Peyer's patch (tissue), 4 donors: ENCODE measurements around the gene TCTN1. TPM values are rescaled to one million over a fixed set of nuclear protein-coding genes. Genes with fewer than 3 reads are reported as not detected.

Experiments used
- DNase-seq, 3 donors: peaks; one replicate each; pipeline ENCODE4 v3.0.0-alpha.2; 2017 to 2019
- H3K27ac ChIP-seq, 4 donors: fragments of 200-600 bp; sonication (generic); one replicate each; pipeline ENCODE4 v1.5.1; 2016 to 2019
- H3K27me3 ChIP-seq, 2 donors: fragments of 200-600 bp; sonication (generic); one replicate each; pipeline ENCODE4 v1.5.1; 2019
- H3K36me3 ChIP-seq, 3 donors: fragments of 200-600 bp; sonication (generic); one replicate each; pipeline ENCODE4 v1.5.1; 2016 to 2019
- H3K4me1 ChIP-seq, 4 donors: fragments of 200-600 bp; sonication (generic); one replicate each; pipeline ENCODE4 v1.5.1; 2016 to 2019
- H3K4me3 ChIP-seq, 4 donors: fragments of 200-600 bp; sonication (generic); 1 replicate in 3 of 4; 2 replicates in 1 of 4; pipeline ENCODE4 v1.5.1; 2016 to 2019; ENCODE audit warnings: mild to moderate bottlenecking in 1 of 4
- H3K9me3 ChIP-seq, 4 donors: fragments of 200-600 bp; sonication (generic); one replicate each; pipeline ENCODE4 v1.5.1; 2016 to 2019; ENCODE audit warnings: mild to moderate bottlenecking in 1 of 4
- POLR2A ChIP-seq, 2 donors: fragments of 450-650 bp; IDR thresholded peaks; one replicate each; pipeline ENCODE4 v1.5.1; 2017; ENCODE audit warnings: antibody characterized with exemption in 2 of 2, mild to moderate bottlenecking in 2 of 2, moderate library complexity in 2 of 2
- total RNA-seq, 4 donors: library from RNA; depleted of rRNA; stranded (reverse); fragments of >200 nt; gene quantifications; one replicate each; pipeline ENCODE4 v1.1.0, GENCODE V29; 2016
- TF ChIP-seq, protein P1 (sequence below), 6 experiments: fragments of 450-650 bp in 4 of 6; fragments of 200-600 bp in 2 of 6; sonication (generic) in 1 of 6; IDR thresholded peaks; one replicate each; pipeline ENCODE4 v1.5.1; 2017 to 2019; ENCODE audit warnings: antibody characterized with exemption in 6 of 6, mild to moderate bottlenecking in 3 of 6, moderate library complexity in 1 of 6

TCTN1 gene
- total RNA-seq, 4 donors from 2014 or later = 9.1 to 53.6 (median 9.7) TPM

DNA sequence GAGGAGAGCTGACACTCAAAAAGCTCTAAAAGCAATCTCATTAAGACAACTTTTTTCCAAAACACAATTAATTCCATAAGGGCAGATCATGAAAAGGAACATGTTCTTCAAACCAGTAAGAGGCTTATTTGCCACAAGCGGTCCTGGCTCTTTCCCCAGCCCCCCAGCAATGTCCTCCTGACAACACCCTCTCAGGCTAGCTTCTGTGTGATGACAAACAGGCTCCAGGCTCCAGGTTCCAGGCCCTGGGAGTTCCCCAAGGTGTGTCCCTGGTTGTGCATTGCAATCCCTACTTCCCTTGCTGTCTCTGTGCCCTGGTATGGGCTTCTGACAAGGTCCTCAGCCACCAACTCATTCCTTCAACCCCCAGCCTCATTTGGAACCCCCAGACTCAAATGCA lies 66.1 kb downstream of the TCTN1 start:
- Histone ChIP-seq H3K27ac (peak overlapping the region in 1 of 4 donors; percentile 31), H3K27me3 (no peaks in the 10 kb centered on the region), H3K36me3 (no peaks in the 10 kb centered on the region), H3K4me3 (no peak overlapping the region), H3K9me3 (no peaks in the 10 kb centered on the region), H3K4me1 (peaks cover 0 to 20% (median 5%) of the 10 kb centered on the region in 4 donors)
- DNase-seq = no peak
- TF ChIP-seq POLR2A (IDR thresholded peaks at IDR 0.05) = no peak
- TF ChIP-seq, protein P1, sequence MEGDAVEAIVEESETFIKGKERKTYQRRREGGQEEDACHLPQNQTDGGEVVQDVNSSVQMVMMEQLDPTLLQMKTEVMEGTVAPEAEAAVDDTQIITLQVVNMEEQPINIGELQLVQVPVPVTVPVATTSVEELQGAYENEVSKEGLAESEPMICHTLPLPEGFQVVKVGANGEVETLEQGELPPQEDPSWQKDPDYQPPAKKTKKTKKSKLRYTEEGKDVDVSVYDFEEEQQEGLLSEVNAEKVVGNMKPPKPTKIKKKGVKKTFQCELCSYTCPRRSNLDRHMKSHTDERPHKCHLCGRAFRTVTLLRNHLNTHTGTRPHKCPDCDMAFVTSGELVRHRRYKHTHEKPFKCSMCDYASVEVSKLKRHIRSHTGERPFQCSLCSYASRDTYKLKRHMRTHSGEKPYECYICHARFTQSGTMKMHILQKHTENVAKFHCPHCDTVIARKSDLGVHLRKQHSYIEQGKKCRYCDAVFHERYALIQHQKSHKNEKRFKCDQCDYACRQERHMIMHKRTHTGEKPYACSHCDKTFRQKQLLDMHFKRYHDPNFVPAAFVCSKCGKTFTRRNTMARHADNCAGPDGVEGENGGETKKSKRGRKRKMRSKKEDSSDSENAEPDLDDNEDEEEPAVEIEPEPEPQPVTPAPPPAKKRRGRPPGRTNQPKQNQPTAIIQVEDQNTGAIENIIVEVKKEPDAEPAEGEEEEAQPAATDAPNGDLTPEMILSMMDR (IDR thresholded peaks at IDR 0.05) = no peak

DNA sequence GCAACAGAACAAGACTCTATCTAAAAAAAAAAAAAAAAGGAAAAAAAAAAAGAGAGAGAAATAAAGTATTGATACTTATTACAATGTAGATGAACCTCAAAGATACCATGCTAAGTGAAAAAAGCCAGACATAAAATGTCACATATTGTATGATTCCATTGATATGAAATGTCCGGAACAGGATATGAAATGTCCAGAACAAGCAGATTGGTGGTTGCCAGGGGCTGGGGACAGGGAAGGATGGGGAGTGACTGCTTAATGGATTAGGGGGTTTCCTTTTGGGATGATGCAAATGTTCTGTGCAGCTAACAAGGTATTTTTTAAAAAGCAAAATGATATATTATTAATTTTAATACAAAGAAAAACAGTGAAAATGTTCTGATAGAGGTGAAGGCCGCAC lies 70.0 kb downstream of the TCTN1 start:
- TF ChIP-seq, protein P1 (IDR thresholded peaks at IDR 0.05) = no peak
- no peak for TF ChIP-seq POLR2A (IDR thresholded peaks at IDR 0.05)
- Histone ChIP-seq H3K4me1 (peaks cover 0 to 14% (median 7%) of the 10 kb centered on the region in 4 donors), H3K27ac (no peak overlapping the region), H3K36me3 (no peaks in the 10 kb centered on the region), H3K9me3 (no peaks in the 10 kb centered on the region), H3K27me3 (no peaks in the 10 kb centered on the region), H3K4me3 (no peak overlapping the region)
- no peak for DNase-seq

DNA sequence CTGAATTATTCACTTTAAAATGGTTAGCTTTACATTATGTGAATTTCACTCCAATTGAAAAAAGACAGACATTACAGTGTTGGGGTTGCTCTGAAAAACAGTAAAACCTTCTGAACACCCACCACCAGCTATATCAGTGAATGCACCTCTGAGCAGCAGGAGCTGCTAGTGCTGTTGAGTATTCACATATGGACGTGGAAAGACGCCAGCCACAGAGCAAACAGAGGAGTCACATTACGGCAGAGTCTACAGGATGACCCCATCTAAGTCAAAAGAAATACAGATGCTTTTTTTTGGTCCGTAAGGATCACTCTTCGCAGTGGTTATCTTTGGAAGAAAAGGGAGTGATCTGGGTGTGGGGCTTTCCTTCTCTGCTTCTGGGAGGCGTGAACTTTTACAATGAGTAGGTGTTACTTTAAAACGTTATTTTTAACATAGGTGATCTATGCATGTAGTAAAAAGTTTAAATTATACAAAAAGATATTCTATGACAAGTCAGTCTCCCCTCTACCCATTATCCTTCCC lies 70.4 kb downstream of the TCTN1 start:
- no peak for TF ChIP-seq POLR2A (IDR thresholded peaks at IDR 0.05)
- TF ChIP-seq, protein P1 (IDR thresholded peaks at IDR 0.05) = no peak
- H3K4me3 ChIP-seq = no peak overlapping the region
- H3K36me3 ChIP-seq = no peaks in the 10 kb centered on the region
- H3K9me3 ChIP-seq = no peaks in the 10 kb centered on the region
- H3K27me3 ChIP-seq = no peaks in the 10 kb centered on the region
- no peak for DNase-seq
- H3K4me1 ChIP-seq = peaks cover 0 to 17% (median 4%) of the 10 kb centered on the region in 4 donors
- no peak overlapping the region for H3K27ac ChIP-seq

DNA sequence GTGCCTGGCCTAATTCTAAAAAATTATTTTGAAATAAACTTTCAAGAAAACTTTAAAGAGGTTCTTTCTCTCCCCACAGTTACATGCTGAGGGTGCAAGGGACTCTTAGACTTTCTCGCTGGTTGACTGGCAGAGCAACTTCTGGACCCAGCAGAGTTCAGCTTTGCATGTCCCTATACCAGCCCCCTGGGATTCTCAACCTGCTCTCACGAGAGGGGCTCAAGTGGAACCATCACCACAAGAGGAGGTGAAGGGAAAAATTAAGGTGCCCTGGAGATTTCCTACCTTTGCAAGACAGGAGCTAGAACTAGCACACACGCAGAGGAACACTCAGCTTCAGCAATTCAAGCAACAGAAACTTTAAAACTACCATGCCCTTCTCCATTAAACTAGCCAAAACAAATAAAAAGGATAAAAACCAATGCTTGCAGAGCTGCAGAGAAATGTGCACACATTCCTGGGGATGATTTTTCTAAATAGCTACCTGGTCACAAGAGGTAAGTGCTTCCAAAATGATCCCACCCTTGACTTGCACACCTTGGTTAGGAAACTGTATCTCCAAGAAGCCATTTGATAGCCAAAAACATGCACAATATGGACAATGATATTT lies 72.5 kb downstream of the TCTN1 start:
- peaks cover 0 to 28% (median 8%) of the 10 kb centered on the region in 4 donors for H3K4me1 ChIP-seq
- no peaks in the 10 kb centered on the region for H3K36me3 ChIP-seq
- no peak for DNase-seq
- no peaks in the 10 kb centered on the region for H3K27me3 ChIP-seq
- peak overlapping the region in 1 of 4 donors; percentile 93 for H3K27ac ChIP-seq
- no peak for TF ChIP-seq POLR2A (IDR thresholded peaks at IDR 0.05)
- TF ChIP-seq, protein P1 (IDR thresholded peaks at IDR 0.05) = no peak
- H3K4me3 ChIP-seq = peak overlapping the region in 1 of 4 donors; percentile 92
- no peaks in the 10 kb centered on the region for H3K9me3 ChIP-seq

DNA sequence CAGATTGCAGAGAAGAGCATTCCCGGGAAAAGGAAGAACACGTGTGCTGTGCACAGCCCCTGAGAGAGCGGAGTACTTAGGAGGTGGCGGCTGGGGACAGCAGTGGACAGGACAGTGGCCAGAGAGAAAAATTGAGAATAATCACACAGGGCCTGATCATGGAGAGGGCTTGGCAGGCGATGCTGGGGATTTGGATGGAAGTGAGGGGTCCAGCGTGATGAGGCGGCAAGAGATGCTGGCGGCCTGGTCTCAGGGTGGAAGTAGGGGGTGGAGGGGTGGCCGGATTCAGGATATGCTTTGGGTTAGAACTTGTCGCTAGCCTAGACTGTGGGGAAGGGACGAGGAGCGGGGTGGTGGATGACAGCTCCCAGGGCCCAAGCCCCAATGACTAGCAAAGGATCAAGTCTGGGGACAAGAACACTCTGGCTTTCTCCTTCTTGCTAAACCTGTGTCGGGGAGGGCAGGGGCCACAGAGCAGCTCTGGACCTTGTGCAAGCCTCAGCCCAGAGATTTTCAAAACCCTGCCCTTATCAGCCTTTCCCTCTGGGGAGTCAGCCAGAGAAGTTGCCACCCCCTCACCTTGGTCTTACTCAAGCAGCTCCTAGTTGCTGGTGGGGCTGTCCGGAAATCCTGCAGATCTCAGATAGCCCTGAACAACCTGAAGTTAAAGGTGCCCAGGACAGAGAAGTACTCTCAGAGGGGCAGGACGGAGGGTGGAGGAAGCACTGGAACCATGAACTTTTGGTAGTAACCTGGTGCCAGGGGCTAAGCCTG lies 73.7 kb downstream of the TCTN1 start:
- Histone ChIP-seq H3K27me3 (no peaks in the 10 kb centered on the region), H3K4me1 (peaks cover 0 to 28% (median 8%) of the 10 kb centered on the region in 4 donors), H3K4me3 (peak overlapping the region in 3 of 4 donors; percentile 57 to 92 (median 66)), H3K36me3 (no peaks in the 10 kb centered on the region), H3K9me3 (no peaks in the 10 kb centered on the region), H3K27ac (peak overlapping the region in 1 of 4 donors; percentile 93)
- peak in 1 of 3 donors; percentile 45 for DNase-seq
- TF ChIP-seq POLR2A (IDR thresholded peaks at IDR 0.05) = no peak
- TF ChIP-seq, protein P1 (IDR thresholded peaks at IDR 0.05) = no peak
